Coronary artery (tissue), 2 donors: ENCODE measurements around the gene ACER2.
"Not testable (repeated sequence)": the region's sequence is repeated elsewhere in the genome, so short reads cannot be mapped to it uniquely, and the experiment has no call there.

Experiments
- DNase-seq: peaks from one replicate; pipeline ENCODE4 v3.0.0-alpha.2; 2017; ENCODE audit warnings: low spot score
- H3K27ac ChIP-seq, 2 donors: fragments of 200-600 bp; sonication (generic); one replicate each; pipeline ENCODE4 v1.5.1; 2016 to 2019
- H3K4me3 ChIP-seq: fragments of 200-600 bp; sonication (generic); 2 replicates; pipeline ENCODE4 v1.5.1; 2016; ENCODE audit warnings: mild to moderate bottlenecking, moderate library complexity
- CTCF ChIP-seq: fragments of 200-600 bp; sonication (generic); IDR thresholded peaks from one replicate; pipeline ENCODE4 v1.5.1; 2019; ENCODE audit warnings: antibody characterized with exemption

Gene ACER2

GRCh38 chr9:19385786-19386501 is 22.9 kb upstream of the ACER2 start:
- DNase-seq: no peak
- Histone ChIP-seq H3K27ac (no peak overlapping the region), H3K4me3 (no peak overlapping the region)
- no peak for TF ChIP-seq CTCF

DNA sequence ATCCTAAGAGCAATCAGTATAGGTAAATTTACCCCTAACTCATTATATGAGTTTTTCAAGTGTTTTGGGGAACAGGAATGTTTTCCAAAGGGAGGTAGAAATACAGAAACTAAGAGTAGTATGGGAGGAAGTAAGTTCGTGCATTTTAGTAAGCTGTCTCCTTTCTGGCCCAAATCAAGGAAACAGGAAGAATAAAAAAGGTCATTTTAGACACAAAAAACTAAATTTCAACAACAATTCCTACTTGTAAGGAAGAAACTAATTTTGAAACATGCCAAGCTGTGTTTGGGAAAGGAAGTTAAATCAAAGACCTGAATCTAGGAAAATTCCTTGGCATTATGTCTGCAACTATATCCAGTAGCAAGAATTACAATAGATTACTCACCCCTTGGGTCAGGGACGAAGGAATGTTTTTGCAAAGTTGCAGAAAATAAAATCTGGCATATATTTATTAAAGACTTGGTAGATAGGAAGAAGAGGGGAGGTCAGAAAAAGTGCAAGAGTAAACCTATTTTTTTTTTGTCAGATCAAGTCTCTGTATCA is 22.2 kb upstream of the ACER2 start:
- DNase-seq: no peak
- Histone ChIP-seq H3K27ac (no peak overlapping the region), H3K4me3 (no peak overlapping the region)
- no peak for TF ChIP-seq CTCF

DNA sequence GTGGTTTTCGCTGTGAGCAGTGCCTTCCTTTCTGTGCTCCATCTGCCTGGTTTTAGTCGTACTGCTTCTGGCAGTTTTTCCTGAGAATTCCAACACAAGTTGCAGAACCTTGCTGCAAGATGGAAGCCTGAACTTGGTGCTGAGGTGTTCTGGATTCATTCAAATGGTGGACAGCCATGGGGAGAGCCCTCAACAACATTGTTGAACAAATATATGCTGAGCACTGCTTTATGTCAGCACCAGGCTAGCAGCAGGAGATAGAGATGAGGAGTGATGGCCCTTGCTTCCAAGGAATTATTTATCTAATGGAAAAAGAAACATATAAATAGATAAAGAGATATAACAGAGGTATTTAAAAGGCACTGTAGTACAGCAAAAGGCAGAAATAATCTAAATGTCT is 21.5 kb upstream of the ACER2 start:
- DNase-seq: no peak
- TF ChIP-seq CTCF: no peak
- Histone ChIP-seq H3K4me3 (no peak overlapping the region), H3K27ac (no peak overlapping the region)

- not testable (repeated sequence) for H3K27ac ChIP-seq, H3K4me3 ChIP-seq, DNase-seq
These were observed 19.3 kb upstream of the ACER2 start for GRCh38 chr9:19389539-19389938.

DNA sequence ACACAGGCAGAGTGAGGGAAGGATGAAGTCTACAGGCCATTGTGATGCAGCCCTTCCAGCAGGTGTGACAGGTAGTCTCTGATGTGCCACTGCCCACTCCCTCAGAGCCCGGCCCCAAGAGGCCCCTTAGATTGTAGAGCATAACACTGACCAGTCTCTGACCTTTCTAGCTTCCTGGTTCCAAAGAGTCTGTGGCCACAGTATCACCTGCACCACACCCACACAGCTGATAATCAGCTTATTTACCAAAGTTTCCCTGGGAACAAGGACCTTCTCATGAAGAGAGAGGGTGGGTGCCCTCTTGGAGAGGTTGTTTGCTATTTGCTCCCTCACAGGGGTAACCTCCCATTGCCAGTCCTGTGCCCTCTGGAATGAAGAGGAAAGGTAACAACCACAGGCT is 11.0 kb upstream of the ACER2 start:
- H3K27ac ChIP-seq: no peak overlapping the region
- TF ChIP-seq CTCF: no peak

DNA sequence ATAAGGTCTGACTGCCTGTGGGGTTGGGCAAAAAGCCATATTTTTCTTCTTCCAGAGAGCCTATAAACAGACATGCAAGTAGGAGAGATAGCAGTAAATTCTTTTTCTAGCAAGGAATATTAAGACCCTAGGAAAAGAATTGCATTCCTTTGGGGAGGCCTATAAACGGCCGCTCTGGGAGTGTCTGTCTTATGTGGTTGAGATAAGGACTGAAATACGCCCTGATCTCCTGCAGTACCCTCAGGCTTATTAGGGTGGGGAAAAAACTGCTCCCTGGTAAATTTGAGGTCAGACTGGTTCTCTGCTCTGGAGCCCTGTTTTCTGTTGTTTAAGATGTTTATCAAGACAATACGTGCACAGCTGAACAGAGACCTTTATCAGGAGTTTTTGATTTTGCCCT is 5.6 kb upstream of the ACER2 start:
- not testable (repeated sequence) for DNase-seq, H3K27ac ChIP-seq, H3K4me3 ChIP-seq

More for the DNA sequence above, 11.0 kb upstream of the ACER2 start:
- no peak for DNase-seq
- no peak overlapping the region for H3K4me3 ChIP-seq

- no peak for TF ChIP-seq CTCF
- DNase-seq: no peak
- Histone ChIP-seq H3K27ac (no peak overlapping the region), H3K4me3 (no peak overlapping the region)
These were observed 4.3 kb upstream of the ACER2 start for GRCh38 chr9:19404283-19405075.

DNA sequence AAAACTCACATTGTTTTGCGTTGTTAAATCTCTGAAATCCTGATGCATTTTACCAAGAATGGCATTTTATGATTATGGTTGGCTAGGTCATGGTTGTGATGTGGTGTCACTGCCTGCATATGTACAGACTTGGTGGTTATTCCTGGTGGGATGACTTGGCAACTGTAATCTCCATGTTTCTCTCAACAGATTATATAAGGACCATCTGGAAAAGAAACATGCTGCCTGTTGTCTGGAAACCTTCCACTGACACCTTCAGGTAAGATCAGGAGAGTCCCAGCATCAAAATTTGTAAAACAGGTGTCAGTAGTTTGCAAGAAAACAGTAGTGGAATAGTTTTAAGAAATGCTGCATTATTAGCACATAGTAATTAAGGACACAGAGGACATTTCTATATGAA is 3.0 kb upstream of the ACER2 start:
- Histone ChIP-seq H3K4me3 (no peak overlapping the region), H3K27ac (no peak overlapping the region)
- no peak for TF ChIP-seq CTCF
- DNase-seq: no peak
